Measurements from ENCODE around the gene KCNAB2.

DNA sequence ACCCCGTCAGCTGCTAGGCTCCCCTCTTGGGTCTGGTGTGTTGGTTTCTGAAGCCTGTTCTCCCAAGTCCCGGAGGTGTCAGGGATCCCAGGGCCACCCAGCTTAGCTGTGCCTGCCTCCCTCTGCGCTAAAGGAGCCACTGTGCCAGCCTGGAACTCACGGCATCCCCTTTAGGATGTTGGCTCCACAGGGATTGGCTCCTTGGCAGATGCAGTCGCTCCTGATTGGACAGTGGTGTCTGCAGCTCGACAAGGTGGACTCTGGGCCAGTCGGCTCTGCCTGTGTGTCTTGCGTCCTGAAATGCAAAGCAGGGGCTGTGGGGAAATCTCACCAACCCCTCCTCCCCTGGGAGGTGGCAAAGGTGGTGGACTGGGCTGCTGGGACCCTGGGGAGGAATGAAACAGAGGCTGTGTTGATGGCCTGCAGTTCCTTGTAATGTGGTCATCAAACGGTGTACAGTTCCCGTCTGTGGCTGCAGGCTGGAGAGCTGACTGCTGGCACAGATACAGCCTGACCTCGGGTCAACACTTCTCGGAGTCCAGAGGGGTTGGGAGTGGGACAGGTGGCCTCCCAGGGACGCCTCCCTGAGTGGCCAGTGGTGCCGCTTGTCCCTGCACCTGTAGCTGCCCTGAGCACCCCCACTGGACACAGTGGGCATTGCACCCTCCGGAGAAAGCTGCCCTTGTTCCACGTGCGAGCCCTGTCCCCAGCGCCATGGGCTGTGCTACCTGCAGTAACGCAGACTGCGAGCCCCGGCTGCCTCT lies 11.5 kb upstream of the KCNAB2 start:
- TF ChIP-seq EZH2phosphoT487 (IDR thresholded peaks at IDR 0.05; ENCODE audit: insufficient read depth, low read depth): no peak
- TF ChIP-seq EZH2 (IDR thresholded peaks at IDR 0.05; ENCODE audit: insufficient read depth, poor library complexity, severe bottlenecking): no peak

Measured in GM23248 (cell line).